ENCODE data around the gene ISLR. TPM values are rescaled to one million over a fixed set of nuclear protein-coding genes. Genes with fewer than 3 reads are reported as not detected.
A peak's percentile ranks its signal among the peaks of the same experiment; 100 is the strongest.

The ISLR gene
- total and polyA plus RNA-seq, 9 of the 15 experiments (the other 6 are each of a cell fraction or from before 2014, with no cell fraction given): not detected

GRCh38 chr15:74209560-74209958 is 36.0 kb downstream of the ISLR start:
- Histone ChIP-seq H3K4me2 (ENCODE audit: insufficient read depth, low read length) (no peak overlapping the region), H3K9me1 (ENCODE audit: control insufficient read depth, insufficient read depth, low read length) (no peaks in the 10 kb centered on the region), H2AFZ (ENCODE audit: low read depth, low read length) (no peak overlapping the region), H3K4me1 (replicated peaks in 1 of 2; ENCODE audit: control insufficient read depth in 2 of 2, insufficient read depth in 2 of 2, low read length in 2 of 2) (peaks cover 3 to 11% of the 10 kb centered on the region in 2 experiments; a peak in 2 of 5 replicates), H3K9ac (ENCODE audit: insufficient read depth in 1 of 2, low read depth in 2 of 2, low read length in 2 of 2) (no peak overlapping the region), H3K79me2 (ENCODE audit: control insufficient read depth, insufficient read depth, low read length) (no peaks in the 10 kb centered on the region), H3K9me3 (replicated peaks; ENCODE audit: control insufficient read depth, insufficient read depth, low read depth, low read length) (no peaks in the 10 kb centered on the region), H3K27me3 (ENCODE audit: control insufficient read depth in 2 of 2, insufficient read depth in 2 of 2, low read length in 2 of 2) (peaks cover 9 to 57% of the 10 kb centered on the region in 2 experiments; a peak in 4 of 5 replicates), H3K4me3 (no peak overlapping the region), H3K27ac (ENCODE audit: extremely low read depth, low read depth, low read length) (no peak overlapping the region), H3K36me3 (ENCODE audit: control insufficient read depth, insufficient read depth, low read length) (no peaks in the 10 kb centered on the region), H4K20me1 (replicated peaks; ENCODE audit: control insufficient read depth, insufficient read depth, low read length) (0 out of 2 replicates have a peak, but pooled peaks cover 9% of the 10 kb centered on the region)
- 5% methylated on average over 4 of the region's 5 CpGs for WGBS (ENCODE audit: insufficient coverage, low coverage, missing lambda C conversion rate)
- ATAC-seq: no peak
- DNase-seq (ENCODE audit: extremely low read depth in 1 of 4, low spot score in 3 of 4): no peak
- FAIRE-seq: no peak
- ChIA-PET POLR2A (no interaction called here), CTCF (ENCODE audit: low intra/inter-chr PET ratio) (no interaction called here)
- in situ Hi-C loops (cut with MboI): no loop called here
- TF ChIP-seq ZNF830 (CRISPR knock-in tag; IDR thresholded peaks at IDR 0.05): no peak
- TF ChIP-seq ZFX (CRISPR knock-in tag; IDR thresholded peaks at IDR 0.05): 0 out of 2 replicates have a peak, but pooled peaks have one; percentile 23
- intact Hi-C loops (cut with micrococcal nuclease): no loop called here
- BruUV-seq (replicated peaks): no TSS peak

GRCh38 chr15:74209997-74210671 is 36.6 kb downstream of the ISLR start:
- Histone ChIP-seq H3K4me3 (no peak overlapping the region), H3K9me3 (replicated peaks; ENCODE audit: control insufficient read depth, insufficient read depth, low read depth, low read length) (no peaks in the 10 kb centered on the region), H3K4me1 (replicated peaks in 1 of 2; ENCODE audit: control insufficient read depth in 2 of 2, insufficient read depth in 2 of 2, low read length in 2 of 2) (peaks cover 3 to 11% of the 10 kb centered on the region in 2 experiments; a peak in 2 of 5 replicates), H3K27ac (ENCODE audit: extremely low read depth, low read depth, low read length) (no peak overlapping the region), H3K36me3 (ENCODE audit: control insufficient read depth, insufficient read depth, low read length) (no peaks in the 10 kb centered on the region), H3K79me2 (ENCODE audit: control insufficient read depth, insufficient read depth, low read length) (no peaks in the 10 kb centered on the region), H3K9ac (ENCODE audit: insufficient read depth in 1 of 2, low read depth in 2 of 2, low read length in 2 of 2) (no peak overlapping the region), H3K9me1 (ENCODE audit: control insufficient read depth, insufficient read depth, low read length) (no peaks in the 10 kb centered on the region), H3K27me3 (ENCODE audit: control insufficient read depth in 2 of 2, insufficient read depth in 2 of 2, low read length in 2 of 2) (peaks cover 9 to 53% of the 10 kb centered on the region in 2 experiments; a peak in 4 of 5 replicates), H4K20me1 (replicated peaks; ENCODE audit: control insufficient read depth, insufficient read depth, low read length) (0 out of 2 replicates have a peak, but pooled peaks cover 5% of the 10 kb centered on the region), H2AFZ (ENCODE audit: low read depth, low read length) (no peak overlapping the region), H3K4me2 (ENCODE audit: insufficient read depth, low read length) (no peak overlapping the region)
- ATAC-seq: no peak
- in situ Hi-C loops (cut with MboI): no loop called here
- peak in 1 of 4 experiments; percentile 34 for DNase-seq (ENCODE audit: extremely low read depth in 1 of 4, low spot score in 3 of 4)
- WGBS (ENCODE audit: insufficient coverage, low coverage, missing lambda C conversion rate): 0% methylated on average over 4 of the region's 4 CpGs
- FAIRE-seq: no peak
- BruUV-seq (replicated peaks): no TSS peak
- ChIA-PET POLR2A (interaction anchor here (0.6 to 0.8 kb wide), 2 partner anchors 18 to 70 kb away, joined by 3 read pairs; no protein-coding TSS in a partner anchor), CTCF (ENCODE audit: low intra/inter-chr PET ratio) (no interaction called here)
- intact Hi-C loops (cut with micrococcal nuclease): no loop called here
- TF ChIP-seq PBX2 (CRISPR knock-in tag; IDR thresholded peaks at IDR 0.05; ENCODE audit: low read depth) (no peak), PBX2 (tag; conservative IDR thresholded peaks at IDR 0.05; ENCODE audit: low read depth) (peak; percentile 87), NFIC (IDR thresholded peaks at IDR 0.05) (peak; percentile 68), SRSF1 (IDR thresholded peaks at IDR 0.05; ENCODE audit: low read depth, low read length) (no peak), YY1 (IDR thresholded peaks at IDR 0.05; ENCODE audit: borderline replicate concordance in 1 of 3, control insufficient read depth in 1 of 3, extremely low read depth in 1 of 3, insufficient read depth in 3 of 3, insufficient read length in 1 of 3, insufficient replicate concordance in 2 of 3, low read depth in 1 of 3, low read length in 2 of 3) (no peak), ATF7 (IDR thresholded peaks at IDR 0.05) (peak; percentile 84), DPF2 (IDR thresholded peaks at IDR 0.05) (0 out of 2 replicates have a peak, but pooled peaks have one; percentile 17), SMARCA4 (IDR thresholded peaks at IDR 0.05) (0 out of 2 replicates have a peak, but pooled peaks have one; percentile 14), MCM5 (IDR thresholded peaks at IDR 0.05; ENCODE audit: low read depth) (no peak), RFX1 (IDR thresholded peaks at IDR 0.05) (peak; percentile 58), ZNF316 (IDR thresholded peaks at IDR 0.05) (0 out of 2 replicates have a peak, but pooled peaks have one; percentile 7), ZNF263 (CRISPR knock-in tag; IDR thresholded peaks at IDR 0.05; ENCODE audit: borderline replicate concordance) (0 out of 2 replicates have a peak, but pooled peaks have one; percentile 1)
